Left ventricle myocardium inferior (tissue), 1 donor: ENCODE data around the gene PI4K2B. TPM values are rescaled to one million over a fixed set of nuclear protein-coding genes. Genes with fewer than 3 reads are reported as not detected.
"Not testable (repeated sequence)": the region's sequence is repeated elsewhere in the genome, so short reads cannot be mapped to it uniquely, and the experiment has no call there.

Source experiments
- DNase-seq: peaks from one replicate; pipeline ENCODE4 v3.0.0-alpha.2; 2020
- H3K27ac ChIP-seq: fragments of 200-600 bp; replicated peaks from 2 replicates; pipeline ENCODE4 v1.8.0; 2021
- H3K27me3 ChIP-seq: fragments of 200-600 bp; 2 replicates; pipeline ENCODE4 v1.8.0; 2021; ENCODE audit warnings: low read depth
- H3K36me3 ChIP-seq: fragments of 200-600 bp; 2 replicates; pipeline ENCODE4 v1.8.0; 2021
- H3K4me1 ChIP-seq: fragments of 200-600 bp; 2 replicates; pipeline ENCODE4 v1.8.0; 2021
- H3K4me3 ChIP-seq: fragments of 200-600 bp; 2 replicates; pipeline ENCODE4 v1.8.0; 2021; ENCODE audit warnings: mild to moderate bottlenecking, moderate library complexity
- H3K9me3 ChIP-seq: fragments of 200-600 bp; replicated peaks from 2 replicates; pipeline ENCODE4 v1.8.0; 2021
- intact Hi-C: fragments of 100-400 bp; cut with micrococcal nuclease; formaldehyde crosslinking; loops from one replicate; pipeline ENCODE4 v1.11.0; 2022
- total RNA-seq: library from RNA; stranded (reverse); fragmentation: NEBNext Ultra II Directional; extraction: Animal tissue kit (Norgen Biotek cat#: 25700); gene quantifications from one replicate; pipeline ENCODE4 v1.2.1, GENCODE V29; 2021
- TF ChIP-seq, protein P1 (sequence below): fragments of 200-600 bp; IDR thresholded peaks from 2 replicates; pipeline ENCODE4 v1.8.0; 2021; ENCODE audit warnings: antibody characterized with exemption, mild to moderate bottlenecking, borderline replicate concordance
- donor health status: DM: no; HTN: yes; CAD: no; lungs with severe emphysema.

Gene PI4K2B
- total RNA-seq, 1 donor from 2014 or later, result 2.3 TPM

DNA sequence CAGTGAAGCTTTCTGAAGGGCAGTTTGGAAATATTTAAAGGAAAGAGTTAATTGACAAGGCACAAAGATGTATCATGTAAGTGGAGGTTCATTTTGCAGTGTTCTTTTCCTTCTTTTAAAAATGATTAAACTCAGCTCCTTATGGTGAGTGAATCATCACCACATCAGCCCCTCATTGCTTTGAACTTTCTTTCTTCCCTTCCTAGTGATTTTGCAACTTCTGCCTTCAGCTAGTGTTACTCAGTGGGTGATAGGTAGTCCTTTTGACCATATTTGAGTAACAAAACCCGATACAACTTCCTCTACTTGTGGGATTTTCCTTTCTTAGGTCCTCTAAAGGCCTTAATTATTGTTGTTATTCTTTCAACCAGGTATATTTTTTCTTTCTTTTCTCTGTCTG is 86.9 kb downstream of the PI4K2B start:
- H3K36me3 ChIP-seq, result peaks cover 25% of the 10 kb centered on the region
- no peaks in the 10 kb centered on the region for H3K4me1 ChIP-seq
- intact Hi-C loops, result no loop called here

DNA sequence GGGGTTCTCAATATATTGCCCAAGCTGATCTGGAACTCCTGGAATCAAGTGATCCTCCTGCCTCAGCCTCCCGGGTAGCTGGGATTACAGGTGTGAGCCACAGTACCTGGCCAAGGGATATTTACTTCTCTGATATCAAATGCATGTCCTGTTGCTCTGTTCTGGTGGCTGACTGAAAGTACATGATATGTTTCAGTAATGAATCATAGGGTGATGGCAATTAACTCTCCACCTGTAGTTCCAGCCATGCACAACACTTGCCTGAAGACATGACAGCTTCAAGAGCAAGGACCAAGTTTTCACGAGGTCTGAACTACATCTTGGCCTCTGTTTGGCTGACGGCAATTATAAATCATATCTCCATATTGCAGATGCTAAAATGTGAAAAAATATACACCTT is 87.9 kb downstream of the PI4K2B start:
- H3K4me3 ChIP-seq, result no peak overlapping the region
- H3K27me3 ChIP-seq, result no peaks in the 10 kb centered on the region
- DNase-seq, result no peak
- H3K27ac ChIP-seq, result no peak overlapping the region
- H3K4me1 ChIP-seq, result no peaks in the 10 kb centered on the region
- no peaks in the 10 kb centered on the region for H3K9me3 ChIP-seq
- H3K36me3 ChIP-seq, result peaks cover 18% of the 10 kb centered on the region
- TF ChIP-seq, protein P1, sequence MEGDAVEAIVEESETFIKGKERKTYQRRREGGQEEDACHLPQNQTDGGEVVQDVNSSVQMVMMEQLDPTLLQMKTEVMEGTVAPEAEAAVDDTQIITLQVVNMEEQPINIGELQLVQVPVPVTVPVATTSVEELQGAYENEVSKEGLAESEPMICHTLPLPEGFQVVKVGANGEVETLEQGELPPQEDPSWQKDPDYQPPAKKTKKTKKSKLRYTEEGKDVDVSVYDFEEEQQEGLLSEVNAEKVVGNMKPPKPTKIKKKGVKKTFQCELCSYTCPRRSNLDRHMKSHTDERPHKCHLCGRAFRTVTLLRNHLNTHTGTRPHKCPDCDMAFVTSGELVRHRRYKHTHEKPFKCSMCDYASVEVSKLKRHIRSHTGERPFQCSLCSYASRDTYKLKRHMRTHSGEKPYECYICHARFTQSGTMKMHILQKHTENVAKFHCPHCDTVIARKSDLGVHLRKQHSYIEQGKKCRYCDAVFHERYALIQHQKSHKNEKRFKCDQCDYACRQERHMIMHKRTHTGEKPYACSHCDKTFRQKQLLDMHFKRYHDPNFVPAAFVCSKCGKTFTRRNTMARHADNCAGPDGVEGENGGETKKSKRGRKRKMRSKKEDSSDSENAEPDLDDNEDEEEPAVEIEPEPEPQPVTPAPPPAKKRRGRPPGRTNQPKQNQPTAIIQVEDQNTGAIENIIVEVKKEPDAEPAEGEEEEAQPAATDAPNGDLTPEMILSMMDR, result no peak
- intact Hi-C loops, result no loop called here

More for the DNA sequence above, 86.9 kb downstream of the PI4K2B start:
- no peak for DNase-seq
- no peak overlapping the region for H3K4me3 ChIP-seq
- TF ChIP-seq, protein P1, result no peak
- H3K9me3 ChIP-seq, result no peaks in the 10 kb centered on the region
- no peaks in the 10 kb centered on the region for H3K27me3 ChIP-seq
- no peak overlapping the region for H3K27ac ChIP-seq

DNA sequence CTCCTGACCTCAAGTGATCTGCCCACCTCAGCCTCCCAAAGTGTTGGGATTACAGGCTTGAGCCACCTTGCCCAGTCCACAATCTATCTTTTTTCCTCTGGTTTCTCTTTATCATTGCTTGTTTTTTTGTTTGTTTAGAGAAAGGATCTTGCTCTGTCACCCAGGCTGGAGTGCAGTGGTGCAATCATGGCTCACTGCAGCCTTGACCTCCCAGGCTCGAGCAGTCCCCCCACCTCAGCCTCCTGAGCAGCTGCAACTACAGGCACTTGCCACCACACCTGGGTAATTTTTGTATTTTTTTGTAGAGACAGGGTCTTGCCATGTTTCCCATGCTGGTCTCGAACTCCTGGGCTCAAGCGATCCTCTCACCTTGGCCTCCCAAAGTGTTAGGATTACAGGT is 94.6 kb downstream of the PI4K2B start:
- H3K4me1 ChIP-seq, H3K4me3 ChIP-seq, H3K27me3 ChIP-seq, H3K9me3 ChIP-seq, DNase-seq, H3K36me3 ChIP-seq, H3K27ac ChIP-seq, intact Hi-C loops: not testable (repeated sequence)

Other genes with a start within 250 kb of the PI4K2B start
- 3.0 TPM for gene LGI2, start 203.1 kb upstream of the PI4K2B start, total RNA-seq
- gene SEPSECS, start 73.6 kb upstream of the PI4K2B start, total RNA-seq, result 4.9 TPM
- 8.7 TPM for gene ZCCHC4, start 78.7 kb downstream of the PI4K2B start, total RNA-seq
- gene ANAPC4, start 143.2 kb downstream of the PI4K2B start, total RNA-seq, result 12.2 TPM